Neural cell (in vitro differentiated cells): ENCODE measurements around the gene PCDHB7. TPM values are rescaled to one million over a fixed set of nuclear protein-coding genes. Genes with fewer than 3 reads are reported as not detected.
"Not testable (repeated sequence)": the region's sequence is repeated elsewhere in the genome, so short reads cannot be mapped to it uniquely, and the experiment has no call there.

Source experiments
- H2AFZ ChIP-seq: fragments of 200-600, 300-800 bp; sonication (generic), shearing (Covaris generic); 2 replicates; pipeline ENCODE4 v1.6.0; 2014; ENCODE audit warnings: low read depth, mild to moderate bottlenecking, antibody characterized with exemption, low read length, moderate library complexity
- H3F3A ChIP-seq: fragments of 200-600 bp; shearing (Covaris generic); 2 replicates; pipeline ENCODE4 v1.6.1; 2016; ENCODE audit warnings: mild to moderate bottlenecking, moderate library complexity, mixed read lengths, antibody characterized with exemption, low read length; ENCODE audit not compliant: insufficient read depth, poor library complexity, severe bottlenecking
- H3K27ac ChIP-seq: fragments of 200-600, 300-800 bp; sonication (generic), shearing (Covaris generic); 2 replicates; pipeline ENCODE4 v1.5.1; 2014; ENCODE audit warnings: mild to moderate bottlenecking, low read length, moderate library complexity
- H3K27me3 ChIP-seq: fragments of 300-800, 200-600 bp; sonication (generic), shearing (Covaris generic); 2 replicates; pipeline ENCODE4 v1.6.0; 2014; ENCODE audit warnings: mild to moderate bottlenecking, low read depth, low read length, moderate library complexity; ENCODE audit not compliant: insufficient read depth
- H3K36me3 ChIP-seq: fragments of 300-800, 200-600 bp; sonication (generic), shearing (Covaris generic); 2 replicates; pipeline ENCODE4 v1.5.1; 2014; ENCODE audit warnings: mild to moderate bottlenecking, antibody characterized with exemption, low read length, moderate library complexity; ENCODE audit not compliant: insufficient read depth
- H3K4me2 ChIP-seq: fragments of 300-800, 200-600 bp; sonication (generic), shearing (Covaris generic); 2 replicates; pipeline ENCODE4 v1.6.0; 2014; ENCODE audit warnings: mild to moderate bottlenecking, low read length
- H3K4me3 ChIP-seq: fragments of 300-800, 200-600 bp; sonication (generic), shearing (Covaris generic); 2 replicates; pipeline ENCODE4 v1.5.1; 2014; ENCODE audit warnings: mild to moderate bottlenecking, low read length, moderate library complexity
- H3K79me2 ChIP-seq: fragments of 200-600 bp; shearing (Covaris generic); replicated peaks from 2 replicates; pipeline ENCODE4 v1.6.0; 2014; ENCODE audit warnings: mild to moderate bottlenecking, low read length, moderate library complexity; ENCODE audit not compliant: insufficient read depth
- H3K9ac ChIP-seq: fragments of 300-800, 200-600 bp; sonication (generic), shearing (Covaris generic); 2 replicates; pipeline ENCODE4 v1.6.1; 2016; ENCODE audit warnings: mild to moderate bottlenecking, low read length, mixed read lengths
- H3K9me2 ChIP-seq: fragments of 200-600 bp; shearing (Covaris generic); 2 replicates; pipeline ENCODE4 v1.6.1; 2016; ENCODE audit warnings: mild to moderate bottlenecking, low read length, mixed read lengths; ENCODE audit not compliant: insufficient read depth
- H3K9me3 ChIP-seq: fragments of 200-600, 300-800 bp; sonication (generic), shearing (Covaris generic); 2 replicates; pipeline ENCODE4 v1.6.1; 2016; ENCODE audit warnings: mild to moderate bottlenecking, mixed run types, low read length, moderate library complexity, mixed read lengths
- H4K20me1 ChIP-seq: fragments of 200-600 bp; shearing (Covaris generic); 2 replicates; pipeline ENCODE4 v1.6.1; 2016; ENCODE audit warnings: mild to moderate bottlenecking, mixed run types; ENCODE audit not compliant: insufficient read depth
- CTCF ChIP-seq: fragments of 450-650 bp; IDR thresholded peaks from 2 replicates; pipeline ENCODE4 v1.5.1; 2014; ENCODE audit warnings: antibody characterized with exemption, mild to moderate bottlenecking, moderate library complexity; ENCODE audit not compliant: poor library complexity, severe bottlenecking
- EP300 ChIP-seq: fragments of 450-650 bp; conservative IDR thresholded peaks from 2 replicates; pipeline ENCODE4 v1.6.1; 2014; ENCODE audit warnings: antibody characterized with exemption, mild to moderate bottlenecking, moderate library complexity; ENCODE audit not compliant: poor library complexity, severe bottlenecking
- EZH2 ChIP-seq: fragments of 200-600, 300-800 bp; shearing (Covaris generic), sonication (generic); IDR thresholded peaks from 2 replicates; pipeline ENCODE4 v1.6.1; 2014; ENCODE audit warnings: antibody characterized with exemption, low read length, borderline replicate concordance, mild to moderate bottlenecking; ENCODE audit not compliant: insufficient read depth, poor library complexity, severe bottlenecking
- MXI1 ChIP-seq: fragments of 450-650 bp; conservative IDR thresholded peaks from 2 replicates; pipeline ENCODE4 v1.6.1; 2014; ENCODE audit warnings: antibody characterized with exemption, mild to moderate bottlenecking; ENCODE audit not compliant: poor library complexity, severe bottlenecking
- POLR2AphosphoS5 ChIP-seq: IDR thresholded peaks from 2 replicates; pipeline ENCODE4 v1.6.1; 2012
- RAD21 ChIP-seq: fragments of 450-650 bp; conservative IDR thresholded peaks from 2 replicates; pipeline ENCODE4 v1.6.1; 2014; ENCODE audit warnings: antibody characterized with exemption, mild to moderate bottlenecking, moderate library complexity
- REST ChIP-seq: IDR thresholded peaks from 2 replicates; pipeline ENCODE4 v1.6.1; 2012; ENCODE audit warnings: borderline replicate concordance
- SMC3 ChIP-seq: fragments of 450-650 bp; conservative IDR thresholded peaks from 2 replicates; pipeline ENCODE4 v1.6.1; 2014; ENCODE audit warnings: antibody characterized with exemption, mild to moderate bottlenecking, moderate library complexity; ENCODE audit not compliant: poor library complexity
- TAF1 ChIP-seq: IDR thresholded peaks from 2 replicates; pipeline ENCODE4 v1.6.1; 2012; ENCODE audit warnings: low read depth
- polyA plus RNA-seq: library from polyadenylated mRNA; depleted of rRNA; stranded (reverse); fragments of >200 nt; gene quantifications from 2 replicates; pipeline ENCODE4 v1.2.3, GENCODE V29; 2014

Gene PCDHB7
- polyA plus RNA-seq, 1 donor from 2014 or later = 0.99 TPM

DNA sequence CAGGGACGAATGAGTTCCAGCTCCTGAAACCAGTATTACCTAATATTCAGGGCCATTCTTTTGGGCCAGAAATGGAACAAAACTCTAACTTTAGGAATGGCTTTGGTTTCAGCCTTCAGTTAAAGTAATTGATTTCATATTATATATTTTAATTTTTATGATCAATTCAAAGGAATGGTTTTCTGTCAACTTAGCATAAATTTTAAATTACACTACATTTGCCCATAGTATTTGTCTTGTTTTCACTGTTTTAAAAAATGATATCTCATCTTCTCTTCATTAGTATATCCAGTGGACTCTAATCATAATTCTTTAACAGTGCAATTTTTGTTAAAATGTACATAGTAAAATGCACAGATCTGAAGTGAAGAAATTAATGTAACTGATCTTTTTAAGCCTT, 7.9 kb downstream of the PCDHB7 start:
- Histone ChIP-seq H3K9ac (no peak overlapping the region), H3K9me2 (no peaks in the 10 kb centered on the region), H3K27ac (no peak overlapping the region), H3K36me3 (no peaks in the 10 kb centered on the region), H3F3A (no peaks in the 10 kb centered on the region), H3K27me3 (no peaks in the 10 kb centered on the region), H3K79me2 (no peaks in the 10 kb centered on the region), H2AFZ (no peak overlapping the region), H3K4me2 (no peak overlapping the region), H3K9me3 (peaks cover 3% of the 10 kb centered on the region), H3K4me3 (no peak overlapping the region), H4K20me1 (no peaks in the 10 kb centered on the region)
- TF ChIP-seq EZH2 = no peak
- no peak for TF ChIP-seq EP300
- no peak for TF ChIP-seq SMC3
- TF ChIP-seq REST = no peak
- TF ChIP-seq POLR2AphosphoS5 = no peak
- TF ChIP-seq MXI1 = no peak
- TF ChIP-seq CTCF = no peak
- no peak for TF ChIP-seq TAF1
- TF ChIP-seq RAD21 = no peak

- Histone ChIP-seq H3K4me3 (peak within 1 kb of the TSS; percentile 58), H4K20me1 (no peaks in the 10 kb centered on the region), H3K27ac (peak within 1 kb of the TSS; percentile 54), H2AFZ (no peak within 1 kb of the TSS), H3K4me2 (no peak within 1 kb of the TSS), H3K27me3 (no peaks in the 10 kb centered on the region), H3K79me2 (no peaks in the 10 kb centered on the region), H3K9me2 (no peaks in the 10 kb centered on the region), H3F3A (no peaks in the 10 kb centered on the region), H3K9me3 (peaks cover 7% of the 10 kb centered on the region), H3K9ac (peak within 1 kb of the TSS; percentile 41), H3K36me3 (no peaks in the 10 kb centered on the region)
- TF ChIP-seq SMC3 = peak; percentile 47
- TF ChIP-seq CTCF = peak; percentile 55
- TF ChIP-seq RAD21 = peak; percentile 58
- peak; percentile 20 for TF ChIP-seq POLR2AphosphoS5
- no peak for TF ChIP-seq REST
Measured at GRCh38 chr5:141182248-141182647, 9.8 kb downstream of the PCDHB7 start, which contains the start of gene PCDHB16. PCDHB16 (plus strand) TSS chr5:141182387; CDS start chr5:141182560, 173 bp downstream.

- H3K9ac ChIP-seq, H3K27ac ChIP-seq, H3K36me3 ChIP-seq, H4K20me1 ChIP-seq, H3K4me2 ChIP-seq, H2AFZ ChIP-seq, H3K9me3 ChIP-seq, H3K4me3 ChIP-seq, H3K9me2 ChIP-seq, H3K27me3 ChIP-seq, H3F3A ChIP-seq, H3K79me2 ChIP-seq: not testable (repeated sequence)
Measured at GRCh38 chr5:141184117-141184855, 11.8 kb downstream of the PCDHB7 start.
